Mesenchymal stem cell (in vitro differentiated cells and primary cell): Measurements from ENCODE around the gene SNRNP70.
A peak's percentile ranks its signal among the peaks of the same experiment; 100 is the strongest.
"Not testable (repeated sequence)": the region's sequence is repeated elsewhere in the genome, so short reads cannot be mapped to it uniquely, and the experiment has no call there.

Source experiments
- DNase-seq: peaks from one replicate; pipeline ENCODE4 v3.0.0-alpha.2; 2013
- H2AFZ ChIP-seq: one replicate; pipeline ENCODE4 v1.6.1; 2013; ENCODE audit warnings: low read depth, mild to moderate bottlenecking, control low read depth, inconsistent platforms, low read length, moderate library complexity
- H2AK5ac ChIP-seq: 2 replicates; pipeline ENCODE4 v1.6.1; 2013; ENCODE audit warnings: low read length, moderate library complexity, mild to moderate bottlenecking, inconsistent platforms; ENCODE audit not compliant: severe bottlenecking
- H2BK120ac ChIP-seq: one replicate; pipeline ENCODE4 v1.6.1; 2013; ENCODE audit warnings: low read depth, mild to moderate bottlenecking, inconsistent platforms, low read length, moderate library complexity
- H2BK12ac ChIP-seq, 2 experiments: one replicate each; pipeline ENCODE4 v1.6.1; 2013; ENCODE audit warnings: inconsistent platforms in 2 of 2, low read length in 2 of 2, mild to moderate bottlenecking in 2 of 2, moderate library complexity in 2 of 2, control low read depth in 1 of 2
- H2BK15ac ChIP-seq: one replicate; pipeline ENCODE4 v1.6.1; 2013; ENCODE audit warnings: mild to moderate bottlenecking, low read depth, inconsistent platforms; ENCODE audit not compliant: poor library complexity, severe bottlenecking
- H2BK5ac ChIP-seq: 2 replicates; pipeline ENCODE4 v1.6.1; 2013; ENCODE audit warnings: low read depth, mild to moderate bottlenecking, low read length, control low read depth, inconsistent platforms; ENCODE audit not compliant: poor library complexity, severe bottlenecking
- H3K14ac ChIP-seq, 2 experiments: one replicate each; pipeline ENCODE4 v1.6.1; 2013; ENCODE audit warnings: inconsistent platforms in 2 of 2, low read length in 2 of 2, control low read depth in 1 of 2, mild to moderate bottlenecking in 1 of 2, moderate library complexity in 1 of 2
- H3K18ac ChIP-seq, 2 experiments: one replicate each; pipeline ENCODE4 v1.6.1; 2013; ENCODE audit warnings: inconsistent platforms in 2 of 2, low read length in 2 of 2, control low read depth in 1 of 2, low read depth in 1 of 2, mild to moderate bottlenecking in 1 of 2
- H3K23ac ChIP-seq, 2 experiments: one replicate each; pipeline ENCODE4 v1.6.1; 2013; ENCODE audit warnings: inconsistent platforms in 2 of 2, low read length in 2 of 2, mild to moderate bottlenecking in 2 of 2, moderate library complexity in 2 of 2, control low read depth in 1 of 2
- H3K27ac ChIP-seq: 2 replicates; pipeline ENCODE4 v1.5.1; 2013; ENCODE audit warnings: mild to moderate bottlenecking, moderate library complexity, low read length, control low read depth, inconsistent platforms; ENCODE audit not compliant: poor library complexity, severe bottlenecking
- H3K27me3 ChIP-seq, 2 experiments: 2 replicates each; pipeline versions ENCODE4 v1.6.1 to v1.7.0; 2013; ENCODE audit warnings: low read length in 2 of 2, mild to moderate bottlenecking in 2 of 2, moderate library complexity in 2 of 2, control low read depth in 1 of 2, inconsistent platforms in 1 of 2; ENCODE audit not compliant: control insufficient read depth in 1 of 2, insufficient read depth in 1 of 2
- H3K36me3 ChIP-seq, 2 experiments: 2 replicates each; pipeline versions ENCODE4 v1.6.1 to v1.7.0; 2013; ENCODE audit warnings: low read length in 2 of 2, control low read depth in 1 of 2, inconsistent platforms in 1 of 2, low read depth in 1 of 2, mild to moderate bottlenecking in 1 of 2; ENCODE audit not compliant: insufficient read depth in 2 of 2, control insufficient read depth in 1 of 2
- H3K4ac ChIP-seq, 2 experiments: one replicate each; pipeline ENCODE4 v1.6.1; 2013; ENCODE audit warnings: inconsistent platforms in 2 of 2, low read length in 2 of 2, mild to moderate bottlenecking in 2 of 2, moderate library complexity in 2 of 2, control low read depth in 1 of 2, low read depth in 1 of 2
- H3K4me1 ChIP-seq: 2 replicates; pipeline ENCODE4 v1.6.1; 2013; ENCODE audit warnings: low read depth, low read length, control low read depth; ENCODE audit not compliant: control insufficient read depth, insufficient read depth
- H3K4me2 ChIP-seq: 2 replicates; pipeline ENCODE4 v1.6.1; 2013; ENCODE audit warnings: low read length, mild to moderate bottlenecking, inconsistent platforms; ENCODE audit not compliant: poor library complexity, severe bottlenecking
- H3K4me3 ChIP-seq, 2 experiments: 2 replicates each; pipeline versions ENCODE4 v1.5.1 to v1.7.0; 2013; ENCODE audit warnings: low read length in 2 of 2, mild to moderate bottlenecking in 2 of 2, control low read depth in 1 of 2, low read depth in 1 of 2; ENCODE audit not compliant: insufficient read depth in 1 of 2
- H3K79me1 ChIP-seq: replicated peaks from 2 replicates; pipeline ENCODE4 v1.6.1; 2013; ENCODE audit warnings: mild to moderate bottlenecking, control low read depth, low read length, inconsistent platforms; ENCODE audit not compliant: poor library complexity, severe bottlenecking
- H3K9ac ChIP-seq: 2 replicates; pipeline ENCODE4 v1.7.0; 2013; ENCODE audit warnings: mild to moderate bottlenecking, low read length, moderate library complexity
- H3K9me3 ChIP-seq: 2 replicates; pipeline ENCODE4 v1.7.0; 2013; ENCODE audit warnings: mild to moderate bottlenecking, low read length; ENCODE audit not compliant: control insufficient read depth
- H4K8ac ChIP-seq: one replicate; pipeline ENCODE4 v1.6.1; 2013; ENCODE audit warnings: inconsistent platforms, mild to moderate bottlenecking, low read length, moderate library complexity
- H4K91ac ChIP-seq: one replicate; pipeline ENCODE4 v1.6.1; 2013; ENCODE audit warnings: mild to moderate bottlenecking, low read length, inconsistent platforms
- WGBS: methylation state at CpG from one replicate; pipeline ENCODE4 v1.1.7; 2013; ENCODE audit warnings: mixed read lengths; 5-methylcytosine and 5-hydroxymethylcytosine counted together

The SNRNP70 gene

DNA sequence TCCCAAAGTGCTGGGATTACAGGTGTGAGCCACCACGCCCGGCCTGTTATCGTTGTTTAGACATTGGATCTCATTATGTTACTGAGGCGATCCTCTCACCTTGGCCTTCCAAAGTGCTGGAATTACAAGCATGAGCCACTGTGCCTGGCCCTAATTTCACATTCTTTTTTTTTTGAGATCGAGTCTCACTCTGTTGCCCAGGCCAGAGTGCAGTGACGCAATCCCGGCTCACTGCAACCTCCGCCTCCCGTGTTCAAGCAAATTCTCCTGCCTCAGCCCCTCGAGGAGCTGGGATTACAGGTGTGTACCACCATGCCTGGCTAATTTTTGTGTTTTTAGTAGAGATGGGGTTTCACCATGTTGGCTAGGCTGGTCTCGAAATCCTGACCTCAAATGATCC lies 38.0 kb downstream of the SNRNP70 start:
- not testable (repeated sequence) for H3K4me3 ChIP-seq, H2AFZ ChIP-seq, H3K27ac ChIP-seq, H3K4me2 ChIP-seq, H2BK12ac ChIP-seq, H3K14ac ChIP-seq, H3K18ac ChIP-seq, H4K8ac ChIP-seq, H3K9ac ChIP-seq, H2AK5ac ChIP-seq, H3K23ac ChIP-seq, H2BK120ac ChIP-seq, H3K36me3 ChIP-seq, H4K91ac ChIP-seq, H3K79me1 ChIP-seq, H3K9me3 ChIP-seq, H2BK5ac ChIP-seq, DNase-seq, H2BK15ac ChIP-seq, H3K4ac ChIP-seq
- 89% methylated on average over 11 of the region's 11 CpGs for WGBS
- peaks cover 20% of the 10 kb centered on the region for H3K4me1 ChIP-seq
- H3K27me3 ChIP-seq = peaks cover 16 to 24% of the 10 kb centered on the region in 2 experiments

DNA sequence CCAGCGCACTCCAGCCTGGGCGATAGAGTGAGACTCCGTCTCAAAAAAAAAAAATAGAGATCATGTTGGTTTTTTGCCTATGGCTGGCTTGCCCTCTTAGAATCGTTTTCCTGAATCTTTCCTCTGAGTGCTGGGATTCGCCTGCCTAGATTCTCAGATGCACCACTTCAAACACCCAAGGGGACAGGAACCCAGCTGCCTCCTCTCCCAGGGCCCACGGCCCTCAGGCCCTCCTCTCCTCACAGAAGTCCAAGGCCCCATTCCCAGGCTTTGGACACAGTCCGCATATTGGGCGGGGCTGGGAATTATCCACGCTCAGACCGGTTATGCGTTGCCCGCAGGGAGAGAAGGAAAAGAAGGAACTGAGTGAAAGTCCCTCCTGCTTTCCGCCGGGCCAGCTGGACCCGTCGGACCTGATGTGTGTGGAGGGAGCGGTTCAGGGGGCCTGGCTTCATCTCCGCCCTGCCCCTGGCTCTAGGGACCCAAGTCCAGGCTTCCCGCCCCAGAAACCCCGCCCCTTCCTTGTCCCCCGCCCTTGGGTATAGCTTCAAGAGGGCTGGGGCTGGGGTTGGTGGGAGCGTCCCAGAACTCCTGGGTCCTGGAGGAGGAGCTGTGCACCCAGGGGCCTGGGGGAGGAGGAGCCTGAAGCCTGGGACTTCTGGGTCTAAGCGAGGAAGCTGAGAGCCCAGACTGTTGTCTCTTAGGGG lies 39.9 kb downstream of the SNRNP70 start:
- Histone ChIP-seq H2BK15ac (no peak overlapping the region), H2BK5ac (no peak overlapping the region), H3K14ac (no peak overlapping the region), H3K27me3 (peaks cover 16 to 31% of the 10 kb centered on the region in 2 experiments), H3K4me2 (no peak overlapping the region), H3K36me3 (no peaks in the 10 kb centered on the region), H2AFZ (no peak overlapping the region), H3K27ac (no peak overlapping the region), H3K4ac (peak overlapping the region in 1 of 2 experiments; percentile 21), H3K79me1 (peaks cover 2% of the 10 kb centered on the region), H3K9me3 (no peaks in the 10 kb centered on the region), H2AK5ac (no peak overlapping the region), H3K4me1 (peaks cover 12% of the 10 kb centered on the region), H3K9ac (no peak overlapping the region), H4K8ac (no peak overlapping the region), H3K18ac (no peak overlapping the region), H4K91ac (no peak overlapping the region), H2BK12ac (no peak overlapping the region), H3K4me3 (no peak overlapping the region), H3K23ac (no peak overlapping the region), H2BK120ac (no peak overlapping the region)
- no peak for DNase-seq
- WGBS = 43% methylated on average over 20 of the region's 23 CpGs

DNA sequence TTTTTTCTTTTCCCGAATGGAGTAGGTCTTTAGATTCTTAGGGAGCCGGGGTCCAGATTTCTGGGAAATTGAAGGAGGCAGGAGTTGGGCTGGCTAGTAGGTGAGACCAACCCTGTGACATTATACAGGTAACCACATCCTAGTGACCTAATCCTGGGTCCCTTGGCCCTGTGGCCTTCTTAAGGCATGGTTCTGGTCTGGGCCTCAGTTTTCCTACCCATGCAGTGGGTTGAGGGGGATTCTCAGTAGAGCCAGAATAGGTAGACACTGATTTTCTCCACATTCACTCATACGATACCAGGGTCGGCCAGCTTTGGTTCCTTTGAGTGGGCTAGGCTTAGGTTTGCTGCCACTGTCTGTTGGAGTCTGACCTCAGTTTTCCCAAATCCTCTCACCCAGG lies 41.3 kb downstream of the SNRNP70 start:
- Histone ChIP-seq H2BK5ac (no peak overlapping the region), H3K9me3 (no peaks in the 10 kb centered on the region), H3K9ac (no peak overlapping the region), H4K8ac (no peak overlapping the region), H3K4me2 (no peak overlapping the region), H3K27ac (no peak overlapping the region), H3K23ac (no peak overlapping the region), H3K4me3 (no peak overlapping the region), H2BK15ac (no peak overlapping the region), H2BK120ac (no peak overlapping the region), H2BK12ac (no peak overlapping the region), H4K91ac (no peak overlapping the region), H3K18ac (no peak overlapping the region), H3K4me1 (peaks cover 8% of the 10 kb centered on the region), H3K4ac (no peak overlapping the region), H3K14ac (no peak overlapping the region), H2AK5ac (no peak overlapping the region), H2AFZ (no peak overlapping the region), H3K27me3 (peaks cover 5 to 21% of the 10 kb centered on the region in 2 experiments), H3K36me3 (peaks cover 0 to 5% of the 10 kb centered on the region in 2 experiments), H3K79me1 (peaks cover 2% of the 10 kb centered on the region)
- WGBS = 83% methylated on average over 1 of the region's 4 CpGs
- DNase-seq = no peak

DNA sequence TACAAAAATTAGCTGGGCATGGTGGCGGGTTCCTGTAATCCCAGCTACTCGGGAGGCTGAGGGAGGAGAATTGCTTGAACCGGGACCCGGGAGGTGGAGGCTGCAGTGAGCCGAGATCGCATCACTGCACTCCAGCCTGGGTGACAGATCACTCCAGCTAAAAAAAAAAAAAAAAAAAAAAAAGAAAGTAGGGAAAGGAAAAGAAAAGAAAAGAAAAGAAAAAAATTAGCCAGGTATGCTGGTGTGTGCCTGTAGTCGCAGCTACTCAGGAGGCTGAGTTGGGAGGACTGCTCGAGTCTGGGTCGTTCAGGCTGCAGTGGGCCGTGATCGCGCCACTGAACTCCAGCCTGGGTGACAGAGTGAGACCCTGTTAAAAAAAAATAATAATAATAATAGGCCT lies 42.0 kb downstream of the SNRNP70 start:
- not testable (repeated sequence) for H2BK5ac ChIP-seq, H3K9me3 ChIP-seq, H2BK120ac ChIP-seq, H3K36me3 ChIP-seq, H2BK12ac ChIP-seq, H3K14ac ChIP-seq, H3K23ac ChIP-seq, H4K8ac ChIP-seq, H3K18ac ChIP-seq, H4K91ac ChIP-seq, H3K9ac ChIP-seq, H3K4ac ChIP-seq, H2AFZ ChIP-seq, H3K4me1 ChIP-seq, H3K4me3 ChIP-seq, H3K4me2 ChIP-seq, H3K79me1 ChIP-seq, DNase-seq, H3K27ac ChIP-seq
- peak overlapping the region; percentile 87 for H2AK5ac ChIP-seq
- H3K27me3 ChIP-seq = peaks cover 5 to 20% of the 10 kb centered on the region in 2 experiments
- 100% methylated on average over 10 of the region's 12 CpGs for WGBS
- H2BK15ac ChIP-seq = peak overlapping the region; percentile 44
